Spleen (tissue), 7 donors: ENCODE measurements around the gene ELAVL4.

Experiments used
- CTCF ChIP-seq, 11 experiments: fragments of 200-600 bp in 7 of 11; fragments of 450-650 bp in 4 of 11; sonication (generic) in 4 of 11; IDR thresholded peaks in 8 of 11; conservative IDR thresholded peaks in 3 of 11; 1 replicate in 7 of 11; 2 replicates in 4 of 11; pipeline versions ENCODE4 v1.4.0 to v1.8.0; 2016 to 2021; ENCODE audit warnings: antibody characterized with exemption in 11 of 11, inconsistent platforms in 4 of 11, mild to moderate bottlenecking in 1 of 11
- POLR2A ChIP-seq, 3 donors: fragments of 450-650 bp; IDR thresholded peaks; one replicate each; pipeline ENCODE4 v1.5.1; 2017; ENCODE audit warnings: antibody characterized with exemption in 3 of 3, mild to moderate bottlenecking in 1 of 3
- POLR2AphosphoS5 ChIP-seq, 3 donors: sonication (generic); formaldehyde crosslinking; IDR thresholded peaks; one replicate each; pipeline ENCODE4 v1.5.1; 2017; ENCODE audit warnings: antibody characterized with exemption in 3 of 3
- donor health status: DM: no; HTN: no; CAD: no; lungs with moderate emphysema.
- donor health status: DM: no; HTN: no; CAD: no.
- donor health status: DM: no; HTN: no; CAD: no.

DNA sequence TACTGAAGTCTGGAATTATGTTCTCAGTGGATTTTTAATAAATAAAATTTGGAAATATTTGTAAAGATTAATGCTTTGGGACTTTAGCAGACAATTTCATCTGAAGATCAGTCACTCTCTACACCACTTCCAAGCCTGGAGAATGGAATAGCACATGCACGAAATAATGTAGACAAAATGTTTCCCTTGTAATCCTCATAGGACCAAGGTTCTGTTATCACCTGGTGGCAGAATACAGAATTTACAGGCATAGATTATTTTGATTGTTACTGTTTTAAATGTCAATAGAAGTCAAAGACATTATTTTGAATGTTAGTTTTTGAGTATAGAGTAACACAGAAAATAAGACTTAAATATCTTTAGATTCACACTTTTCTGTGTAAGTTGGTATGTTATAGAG, 9.1 kb upstream of the ELAVL4 start:
- TF ChIP-seq CTCF (IDR thresholded peaks at IDR 0.05 in 8 of 11, conservative IDR thresholded peaks at IDR 0.05 in 3 of 11) (no peak), POLR2A (IDR thresholded peaks at IDR 0.05) (no peak), POLR2AphosphoS5 (IDR thresholded peaks at IDR 0.05) (no peak)
